Ishikawa (cell line): ENCODE measurements around the gene LGI4.

Experiments
- FOXM1 ChIP-seq: IDR thresholded peaks from 2 replicates; pipeline ENCODE4 v1.6.1; 2012; ENCODE audit warnings: low read depth, borderline replicate concordance
- NFIC ChIP-seq: IDR thresholded peaks from 2 replicates; pipeline ENCODE4 v1.6.1; 2012
- TAF1 ChIP-seq: IDR thresholded peaks from 2 replicates; pipeline ENCODE4 v1.6.1; 2012; ENCODE audit warnings: low read depth, mild to moderate bottlenecking
- TCF12 ChIP-seq: IDR thresholded peaks from 2 replicates; pipeline ENCODE4 v1.6.1; 2012; ENCODE audit warnings: low read depth
- ZBTB7A ChIP-seq: IDR thresholded peaks from 2 replicates; pipeline ENCODE4 v1.6.1; 2012; ENCODE audit warnings: low read depth

DNA sequence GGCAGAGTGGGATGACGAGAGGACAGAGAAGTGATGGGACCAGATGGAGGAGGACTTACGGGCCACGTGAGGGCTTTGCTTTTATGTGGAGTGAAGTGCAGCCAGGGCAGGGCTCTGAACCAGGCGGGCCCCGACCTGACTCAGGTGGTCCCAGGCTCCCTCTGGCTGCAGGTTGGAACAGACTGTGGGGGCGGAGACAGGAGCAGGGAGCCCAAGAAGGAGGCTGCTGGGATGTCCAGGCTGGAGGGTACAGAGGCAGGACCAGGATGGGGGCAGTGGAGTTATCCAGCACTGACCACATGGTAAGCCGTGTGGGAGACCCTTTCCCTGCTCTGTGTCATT lies 21.8 kb upstream of the LGI4 start:
- TF ChIP-seq TAF1: no peak
- no peak for TF ChIP-seq ZBTB7A
- no peak for TF ChIP-seq NFIC
- TF ChIP-seq FOXM1: no peak
- no peak for TF ChIP-seq TCF12
